ENCODE results near the gene JMJD6.
A peak's percentile ranks its signal among the peaks of the same experiment; 100 is the strongest.
"Not testable (repeated sequence)": the region's sequence is repeated elsewhere in the genome, so short reads cannot be mapped to it uniquely, and the experiment has no call there.

JMJD6 gene

GRCh38 chr17:76718516-76718915, 7.9 kb downstream of the JMJD6 start:
- Histone ChIP-seq H3K4me1 (ENCODE audit: control insufficient read depth in 5 of 5, insufficient read depth in 5 of 5, low read length in 5 of 5) (peaks cover 0 to 26% (median 24%) of the 10 kb centered on the region in 5 donors), H3K9ac (ENCODE audit: low read length in 5 of 5) (no peak overlapping the region), H3K27me3 (ENCODE audit: control insufficient read depth in 5 of 5, insufficient read depth in 4 of 5, low read length in 5 of 5) (no peaks in the 10 kb centered on the region), H3K4me3 (ENCODE audit: low read depth in 1 of 5, low read length in 5 of 5) (no peak overlapping the region), H3K9me3 (ENCODE audit: control insufficient read depth in 5 of 5, low read length in 5 of 5) (no peaks in the 10 kb centered on the region), H3K36me3 (ENCODE audit: control insufficient read depth in 5 of 5, insufficient read depth in 5 of 5, low read length in 5 of 5) (peaks cover 8 to 92% (median 80%) of the 10 kb centered on the region in 5 donors), H3K27ac (ENCODE audit: low read depth, low read length) (no peak overlapping the region)

DNA sequence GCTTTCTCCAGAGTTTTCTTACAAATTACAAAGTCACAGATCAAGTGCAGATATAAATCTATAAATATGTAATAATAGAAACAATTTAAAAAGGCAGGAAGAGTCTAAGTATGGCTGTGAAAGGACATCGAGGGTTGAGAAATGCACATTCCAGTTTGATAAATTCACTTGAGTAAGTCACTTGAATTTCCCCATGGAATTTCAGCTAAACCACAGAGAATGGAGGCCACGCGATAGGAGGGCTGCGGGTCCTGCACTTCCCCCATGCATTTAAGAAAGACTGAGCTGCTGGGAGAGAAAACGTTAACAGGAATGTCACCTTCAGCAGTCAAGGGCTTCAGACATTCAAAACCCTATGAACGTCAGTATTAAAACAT, 9.6 kb downstream of the JMJD6 start:
- peak overlapping the region in 3 of 5 donors; percentile 21 to 75 (median 66) for H3K9ac ChIP-seq (ENCODE audit: low read length in 5 of 5)
- no peaks in the 10 kb centered on the region for H3K27me3 ChIP-seq (ENCODE audit: control insufficient read depth in 5 of 5, insufficient read depth in 4 of 5, low read length in 5 of 5)
- peak overlapping the region; percentile 96 for H3K27ac ChIP-seq (ENCODE audit: low read depth, low read length)
- peaks cover 0 to 27% (median 24%) of the 10 kb centered on the region in 5 donors for H3K4me1 ChIP-seq (ENCODE audit: control insufficient read depth in 5 of 5, insufficient read depth in 5 of 5, low read length in 5 of 5)
- peaks cover 8 to 83% (median 77%) of the 10 kb centered on the region in 5 donors for H3K36me3 ChIP-seq (ENCODE audit: control insufficient read depth in 5 of 5, insufficient read depth in 5 of 5, low read length in 5 of 5)
- H3K4me3 ChIP-seq (ENCODE audit: low read depth in 1 of 5, low read length in 5 of 5): no peak overlapping the region
- no peaks in the 10 kb centered on the region for H3K9me3 ChIP-seq (ENCODE audit: control insufficient read depth in 5 of 5, low read length in 5 of 5)

GRCh38 chr17:76716146-76716838, 10.1 kb downstream of the JMJD6 start:
- peak overlapping the region in 4 of 5 donors; percentile 11 to 75 (median 44) for H3K9ac ChIP-seq (ENCODE audit: low read length in 5 of 5)
- peak overlapping the region; percentile 96 for H3K27ac ChIP-seq (ENCODE audit: low read depth, low read length)
- H3K9me3 ChIP-seq (ENCODE audit: control insufficient read depth in 5 of 5, low read length in 5 of 5): no peaks in the 10 kb centered on the region
- peaks cover 8 to 78% (median 72%) of the 10 kb centered on the region in 5 donors for H3K36me3 ChIP-seq (ENCODE audit: control insufficient read depth in 5 of 5, insufficient read depth in 5 of 5, low read length in 5 of 5)
- no peak overlapping the region for H3K4me3 ChIP-seq (ENCODE audit: low read depth in 1 of 5, low read length in 5 of 5)
- no peaks in the 10 kb centered on the region for H3K27me3 ChIP-seq (ENCODE audit: control insufficient read depth in 5 of 5, insufficient read depth in 4 of 5, low read length in 5 of 5)
- peaks cover 3 to 33% (median 28%) of the 10 kb centered on the region in 5 donors for H3K4me1 ChIP-seq (ENCODE audit: control insufficient read depth in 5 of 5, insufficient read depth in 5 of 5, low read length in 5 of 5)

DNA sequence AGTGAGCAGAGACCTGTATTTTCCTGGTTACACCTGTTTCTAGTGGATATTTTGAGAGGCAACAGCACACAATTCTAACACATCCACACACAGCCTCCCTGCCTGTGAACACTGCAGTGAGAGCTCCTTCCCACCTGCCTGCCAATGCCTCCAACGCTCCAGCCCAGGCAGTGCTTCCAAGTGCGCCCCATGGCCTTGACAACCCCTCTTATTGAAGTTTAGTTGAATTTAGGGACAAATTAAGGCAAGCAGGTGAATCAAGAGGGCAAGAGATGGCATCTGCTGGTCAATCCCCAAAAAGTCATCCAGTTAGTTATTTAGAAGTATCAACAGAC, 10.9 kb downstream of the JMJD6 start:
- Histone ChIP-seq H3K9ac (ENCODE audit: low read length in 5 of 5) (peak overlapping the region in 1 of 5 donors; percentile 28), H3K27ac (ENCODE audit: low read depth, low read length) (peak overlapping the region; percentile 96), H3K36me3 (ENCODE audit: control insufficient read depth in 5 of 5, insufficient read depth in 5 of 5, low read length in 5 of 5) (peaks cover 6 to 69% (median 63%) of the 10 kb centered on the region in 5 donors), H3K9me3 (ENCODE audit: control insufficient read depth in 5 of 5, low read length in 5 of 5) (no peaks in the 10 kb centered on the region), H3K27me3 (ENCODE audit: control insufficient read depth in 5 of 5, insufficient read depth in 4 of 5, low read length in 5 of 5) (no peaks in the 10 kb centered on the region), H3K4me3 (ENCODE audit: low read depth in 1 of 5, low read length in 5 of 5) (no peak overlapping the region), H3K4me1 (ENCODE audit: control insufficient read depth in 5 of 5, insufficient read depth in 5 of 5, low read length in 5 of 5) (peaks cover 4 to 37% (median 32%) of the 10 kb centered on the region in 5 donors)

GRCh38 chr17:76714822-76715495, 11.4 kb downstream of the JMJD6 start:
- peak overlapping the region; percentile 96 for H3K27ac ChIP-seq (ENCODE audit: low read depth, low read length)
- H3K9me3 ChIP-seq (ENCODE audit: control insufficient read depth in 5 of 5, low read length in 5 of 5): no peaks in the 10 kb centered on the region
- no peak overlapping the region for H3K4me3 ChIP-seq (ENCODE audit: low read depth in 1 of 5, low read length in 5 of 5)
- peaks cover 4 to 64% (median 58%) of the 10 kb centered on the region in 5 donors for H3K36me3 ChIP-seq (ENCODE audit: control insufficient read depth in 5 of 5, insufficient read depth in 5 of 5, low read length in 5 of 5)
- peak overlapping the region in 2 of 5 donors; percentile 25 to 28 for H3K9ac ChIP-seq (ENCODE audit: low read length in 5 of 5)
- peaks cover 4 to 40% (median 35%) of the 10 kb centered on the region in 5 donors for H3K4me1 ChIP-seq (ENCODE audit: control insufficient read depth in 5 of 5, insufficient read depth in 5 of 5, low read length in 5 of 5)
- no peaks in the 10 kb centered on the region for H3K27me3 ChIP-seq (ENCODE audit: control insufficient read depth in 5 of 5, insufficient read depth in 4 of 5, low read length in 5 of 5)

GRCh38 chr17:76714336-76714735, 12.1 kb downstream of the JMJD6 start:
- Histone ChIP-seq H3K4me3 (ENCODE audit: low read depth in 1 of 5, low read length in 5 of 5) (no peak overlapping the region), H3K9ac (ENCODE audit: low read length in 5 of 5) (peak overlapping the region in 1 of 5 donors; percentile 25), H3K4me1 (ENCODE audit: control insufficient read depth in 5 of 5, insufficient read depth in 5 of 5, low read length in 5 of 5) (peaks cover 4 to 47% (median 41%) of the 10 kb centered on the region in 5 donors), H3K27me3 (ENCODE audit: control insufficient read depth in 5 of 5, insufficient read depth in 4 of 5, low read length in 5 of 5) (no peaks in the 10 kb centered on the region), H3K36me3 (ENCODE audit: control insufficient read depth in 5 of 5, insufficient read depth in 5 of 5, low read length in 5 of 5) (peaks cover 4 to 58% (median 52%) of the 10 kb centered on the region in 5 donors), H3K9me3 (ENCODE audit: control insufficient read depth in 5 of 5, low read length in 5 of 5) (no peaks in the 10 kb centered on the region), H3K27ac (ENCODE audit: low read depth, low read length) (no peak overlapping the region)

DNA sequence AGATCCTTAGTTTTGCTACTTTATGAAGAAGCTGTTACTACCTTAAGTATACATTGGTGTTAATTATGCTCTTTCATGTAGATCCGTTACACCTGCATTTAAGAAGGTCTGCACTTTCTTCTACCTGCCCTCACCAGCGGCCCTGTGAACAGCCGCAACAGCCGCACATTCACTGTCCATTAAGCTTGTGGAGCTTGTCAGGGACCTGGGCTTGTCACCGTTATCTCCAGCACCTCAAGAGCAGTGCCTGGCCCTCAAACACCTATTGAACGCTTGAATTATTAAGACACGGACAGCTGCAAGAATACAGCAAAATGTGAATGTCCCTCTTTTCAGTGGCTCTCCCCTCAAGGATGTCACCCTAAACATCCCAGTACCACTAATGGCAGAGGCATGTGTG, 12.6 kb downstream of the JMJD6 start:
- Histone ChIP-seq H3K27ac (ENCODE audit: low read depth, low read length) (no peak overlapping the region), H3K9ac (ENCODE audit: low read length in 5 of 5) (no peak overlapping the region), H3K27me3 (ENCODE audit: control insufficient read depth in 5 of 5, insufficient read depth in 4 of 5, low read length in 5 of 5) (no peaks in the 10 kb centered on the region), H3K36me3 (ENCODE audit: control insufficient read depth in 5 of 5, insufficient read depth in 5 of 5, low read length in 5 of 5) (peaks cover under 1 to 52% (median 46%) of the 10 kb centered on the region in 5 donors), H3K4me3 (ENCODE audit: low read depth in 1 of 5, low read length in 5 of 5) (no peak overlapping the region), H3K4me1 (ENCODE audit: control insufficient read depth in 5 of 5, insufficient read depth in 5 of 5, low read length in 5 of 5) (peaks cover 6 to 52% (median 47%) of the 10 kb centered on the region in 5 donors), H3K9me3 (ENCODE audit: control insufficient read depth in 5 of 5, low read length in 5 of 5) (no peaks in the 10 kb centered on the region)

DNA sequence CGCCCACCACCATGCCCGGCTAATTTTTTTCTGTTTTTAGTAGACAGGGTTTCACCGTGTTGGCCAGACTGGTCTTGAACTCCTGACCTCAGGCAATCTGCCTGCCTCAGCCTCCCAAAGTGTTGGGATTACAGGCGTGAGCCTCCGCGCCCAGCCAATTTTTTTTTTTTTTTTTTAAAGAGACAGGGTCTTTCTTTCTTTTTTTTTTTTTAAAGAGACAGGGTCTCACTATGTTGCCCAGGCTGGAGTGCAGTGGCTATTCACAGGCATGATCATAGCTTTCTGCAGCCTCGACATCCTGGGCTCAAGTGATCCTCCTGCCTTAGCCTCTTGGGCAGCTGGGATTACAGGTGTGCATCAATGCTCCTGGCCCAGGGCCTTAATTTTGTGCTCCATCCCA, 14.1 kb downstream of the JMJD6 start:
- peaks cover 14 to 65% (median 60%) of the 10 kb centered on the region in 5 donors for H3K4me1 ChIP-seq (ENCODE audit: control insufficient read depth in 5 of 5, insufficient read depth in 5 of 5, low read length in 5 of 5)
- H3K9ac ChIP-seq (ENCODE audit: low read length in 5 of 5); H3K27ac ChIP-seq (ENCODE audit: low read depth, low read length); H3K27me3 ChIP-seq (ENCODE audit: control insufficient read depth in 5 of 5, insufficient read depth in 4 of 5, low read length in 5 of 5); H3K4me3 ChIP-seq (ENCODE audit: low read depth in 1 of 5, low read length in 5 of 5); H3K9me3 ChIP-seq (ENCODE audit: control insufficient read depth in 5 of 5, low read length in 5 of 5): not testable (repeated sequence)
- H3K36me3 ChIP-seq (ENCODE audit: control insufficient read depth in 5 of 5, insufficient read depth in 5 of 5, low read length in 5 of 5): peaks cover 0 to 38% (median 34%) of the 10 kb centered on the region in 5 donors

DNA sequence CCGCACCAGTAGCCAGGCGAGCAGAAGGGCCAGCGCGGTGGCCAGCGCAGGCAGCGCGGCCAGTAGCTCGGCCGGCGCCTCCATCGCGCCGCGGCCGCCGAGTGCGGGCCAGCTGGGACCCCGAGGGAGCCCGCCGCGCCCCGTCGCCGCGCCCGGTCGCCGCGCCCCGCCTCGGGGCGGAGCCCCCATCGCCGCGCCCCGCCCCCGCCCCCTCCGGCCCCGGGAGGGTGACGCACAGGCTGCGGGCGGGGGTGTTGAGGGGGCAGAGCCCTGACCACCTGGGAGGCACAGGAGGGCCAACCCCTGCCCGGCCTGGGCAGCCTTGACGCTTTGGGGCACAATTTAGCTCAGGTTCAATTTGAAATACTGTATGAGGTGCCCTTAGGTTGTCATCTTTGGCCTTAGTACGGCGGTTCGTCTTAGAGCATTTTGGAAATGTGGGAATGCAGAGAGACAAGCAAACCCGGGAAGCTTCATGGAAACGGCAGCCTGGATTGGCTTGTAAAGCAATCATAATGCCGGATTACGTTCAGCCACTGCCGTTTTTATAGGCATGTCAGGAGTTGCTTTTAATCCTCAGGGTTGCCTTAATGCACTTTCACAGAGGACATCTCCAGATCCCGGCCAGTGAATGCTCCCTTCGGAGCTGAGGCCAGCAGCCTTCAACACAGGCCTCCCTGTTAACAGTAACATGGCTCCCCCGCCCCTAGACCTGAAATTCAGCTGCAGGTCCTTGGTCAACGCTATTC, 15.4 kb downstream of the JMJD6 start, which contains the start of gene MXRA7:
TSS of gene MXRA7 (minus strand) at position 103 of the 749 bp plus-strand sequence. CDS start at position 84, 19 bp downstream.
- H3K27ac ChIP-seq (ENCODE audit: low read depth, low read length): peak within 1 kb of the TSS; percentile 95
- peak within 1 kb of the TSS; percentile 70 to 77 (median 73) for H3K4me3 ChIP-seq (ENCODE audit: low read depth in 1 of 5, low read length in 5 of 5)
- peaks cover 0 to 26% (median 23%) of the 10 kb centered on the region in 5 donors for H3K36me3 ChIP-seq (ENCODE audit: control insufficient read depth in 5 of 5, insufficient read depth in 5 of 5, low read length in 5 of 5)
- no peaks in the 10 kb centered on the region for H3K9me3 ChIP-seq (ENCODE audit: control insufficient read depth in 5 of 5, low read length in 5 of 5)
- no peaks in the 10 kb centered on the region for H3K27me3 ChIP-seq (ENCODE audit: control insufficient read depth in 5 of 5, insufficient read depth in 4 of 5, low read length in 5 of 5)
- H3K9ac ChIP-seq (ENCODE audit: low read length in 5 of 5): peak within 1 kb of the TSS; percentile 63 to 82 (median 78)
- H3K4me1 ChIP-seq (ENCODE audit: control insufficient read depth in 5 of 5, insufficient read depth in 5 of 5, low read length in 5 of 5): peaks cover 14 to 56% (median 53%) of the 10 kb centered on the region in 5 donors

Measured in subcutaneous abdominal adipose tissue (tissue), 5 donors.